NCI-H146 treated with DMSO at 0.1 percent for 48 hours (cell line): ENCODE results near the gene PHTF2.
"Not testable (repeated sequence)": the region's sequence is repeated elsewhere in the genome, so short reads cannot be mapped to it uniquely, and the experiment has no call there.

ENCODE experiments used
- DNase-seq: peaks from one replicate; lab custom pipeline; 2025; ENCODE audit not compliant: unreplicated experiment; lab: John Stamatoyannopoulos, UW

Gene PHTF2

DNA sequence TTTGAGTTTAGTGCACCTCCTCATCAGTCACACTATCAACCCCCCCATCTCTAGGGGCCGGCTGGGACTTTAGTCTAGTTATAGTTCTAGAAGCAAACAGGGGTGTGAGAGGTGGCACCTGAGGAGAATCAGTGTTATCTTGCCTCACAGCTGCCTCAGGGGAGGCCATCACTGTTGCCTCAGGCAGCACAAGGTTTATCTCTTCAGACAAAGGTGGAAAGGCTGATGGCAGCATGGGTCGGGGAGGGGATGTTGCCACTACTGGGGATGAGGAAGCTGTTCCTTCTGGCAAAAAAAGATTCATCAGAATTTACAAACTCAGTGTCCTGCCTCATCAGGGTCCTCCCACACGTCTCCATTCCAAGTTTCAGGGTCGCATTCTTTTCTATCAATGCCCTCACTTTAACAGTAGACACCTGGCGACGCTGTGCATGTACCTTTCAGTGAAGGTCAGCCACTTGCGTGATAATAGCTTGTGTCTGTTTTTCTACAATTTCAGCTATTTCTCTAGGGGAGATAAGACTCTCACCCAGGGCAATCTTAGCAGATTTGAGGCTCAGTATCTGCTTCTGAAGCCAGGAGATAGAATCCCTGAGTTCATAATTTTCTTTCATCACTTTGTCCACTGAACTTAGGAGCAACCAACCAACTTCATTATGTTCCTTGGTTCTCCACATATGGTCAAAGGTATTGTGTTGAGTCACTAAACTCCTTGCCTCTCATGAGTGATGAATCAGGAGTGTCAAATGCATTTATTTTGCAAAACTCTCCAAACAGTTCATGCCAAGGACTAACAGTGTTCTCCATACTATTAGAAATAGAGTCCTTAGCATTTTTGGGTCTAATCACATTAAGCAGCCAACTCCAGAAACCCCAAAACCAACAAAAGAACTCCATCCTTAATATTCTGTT lies 75.1 kb downstream of the PHTF2 start:
- DNase-seq, result not testable (repeated sequence)

DNA sequence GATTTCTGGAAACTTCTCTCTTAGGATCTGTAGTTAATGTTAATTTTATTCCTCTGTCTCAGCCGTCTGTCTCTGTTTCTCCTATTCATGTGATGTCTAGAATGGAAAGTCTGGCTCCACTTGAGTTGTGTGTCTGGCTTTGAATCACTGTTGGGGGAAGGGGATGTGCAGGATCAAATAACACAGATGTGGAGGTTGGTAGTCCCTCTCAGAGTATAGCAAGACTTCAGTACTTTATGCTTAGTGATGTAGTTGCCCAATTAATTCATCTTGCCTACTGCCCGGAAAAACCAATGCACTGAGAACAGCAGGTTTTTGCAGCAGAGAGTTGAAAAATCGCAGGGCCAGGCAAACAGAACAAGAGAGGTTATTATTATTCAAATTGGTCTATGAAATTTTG lies 79.2 kb downstream of the PHTF2 start:
- DNase-seq, result no peak

DNA sequence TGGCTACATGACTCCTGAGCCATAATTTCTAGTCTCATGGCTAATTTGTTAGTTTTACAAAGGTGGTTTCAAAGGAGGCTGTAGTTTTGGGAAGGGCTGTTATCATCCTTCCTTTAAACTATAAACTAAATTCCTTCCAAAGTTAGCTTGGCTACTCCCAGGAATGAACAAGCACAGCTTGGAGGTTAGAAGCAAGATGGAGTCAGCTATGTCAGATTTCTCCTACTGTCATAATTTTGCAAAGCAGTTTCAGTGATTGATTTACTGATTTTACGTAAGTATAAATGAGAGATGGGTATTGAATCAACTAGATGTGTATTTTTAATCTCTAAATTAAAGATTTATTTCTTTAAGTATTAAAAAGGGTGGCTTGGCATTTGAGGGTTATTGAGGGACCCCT lies 79.9 kb downstream of the PHTF2 start:
- no peak for DNase-seq

DNA sequence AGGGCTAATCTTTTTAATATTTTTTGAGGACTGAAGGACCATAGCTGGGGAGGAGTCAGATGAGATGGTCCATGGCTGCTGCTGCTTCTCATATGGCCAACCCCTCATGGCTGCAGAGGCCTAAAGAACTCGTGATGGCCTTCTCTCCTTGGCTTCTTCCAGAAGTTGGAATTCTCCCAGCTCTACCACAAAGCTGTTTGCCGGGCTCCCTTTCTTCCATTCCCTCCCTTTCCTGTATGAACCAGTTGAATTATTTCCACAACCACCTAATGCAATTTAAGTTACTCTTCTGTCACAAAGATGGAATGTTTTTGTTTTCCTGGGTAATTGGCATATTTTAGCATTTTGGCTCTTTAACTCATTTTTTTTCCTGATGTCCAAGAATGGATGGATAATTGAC lies 80.7 kb downstream of the PHTF2 start:
- DNase-seq, result no peak

DNA sequence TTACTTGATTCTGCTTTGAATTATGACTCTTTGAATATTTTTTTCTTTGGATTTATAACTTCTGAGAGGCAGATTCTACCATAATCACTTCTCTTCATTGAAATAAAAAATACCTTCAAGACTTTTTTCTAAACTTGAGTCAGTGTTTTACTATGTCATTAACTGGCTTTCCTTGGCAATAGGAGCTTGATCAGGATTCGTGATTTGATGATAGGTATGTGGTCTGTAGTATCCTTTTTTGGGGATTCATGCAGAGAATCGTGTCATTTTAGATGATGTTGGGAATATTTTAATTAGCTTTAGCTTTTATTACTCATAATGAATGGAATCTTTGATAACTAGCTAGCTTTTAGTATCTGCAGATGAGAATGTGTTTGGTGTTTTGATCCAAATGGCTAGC lies 83.3 kb downstream of the PHTF2 start:
- DNase-seq, result no peak

DNA sequence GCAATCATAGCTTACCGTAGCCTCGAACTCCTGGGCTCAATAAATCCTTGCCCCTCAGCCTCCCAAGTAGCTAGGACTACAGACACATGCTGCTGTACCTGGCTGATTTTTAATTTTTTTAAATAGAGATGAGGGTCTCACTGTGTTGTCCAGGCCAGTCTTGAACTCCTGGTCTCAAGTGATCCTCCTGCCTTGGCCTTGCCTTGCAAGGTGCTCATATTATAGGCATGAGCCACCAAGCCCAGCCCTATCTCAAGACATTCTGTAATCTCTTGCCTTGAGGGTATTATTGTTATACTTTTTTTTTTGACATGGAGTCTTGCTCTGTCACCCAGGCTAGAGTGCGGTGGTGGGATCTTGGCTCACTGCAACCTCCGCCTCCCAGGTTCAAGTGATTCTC lies 86.6 kb downstream of the PHTF2 start:
- DNase-seq, result no peak

DNA sequence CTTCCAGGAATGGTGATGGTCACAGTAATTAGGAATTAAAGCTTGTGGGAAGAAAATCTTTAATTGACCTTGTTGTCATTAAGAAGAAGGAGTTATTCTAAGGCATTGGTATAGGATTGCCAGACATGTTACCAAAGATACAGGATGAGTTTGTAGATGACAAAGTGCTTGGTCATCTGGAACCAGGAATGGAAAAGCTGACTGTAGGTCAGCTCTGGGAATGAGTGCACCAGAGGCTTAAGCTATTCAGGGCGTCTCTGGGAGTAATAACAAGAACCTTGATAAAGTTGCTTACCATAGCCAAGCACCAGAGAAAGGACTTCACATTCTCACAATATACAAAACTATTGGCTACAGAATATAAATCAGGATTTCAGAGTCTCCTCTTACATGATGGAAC lies 89.0 kb downstream of the PHTF2 start:
- no peak for DNase-seq

DNA sequence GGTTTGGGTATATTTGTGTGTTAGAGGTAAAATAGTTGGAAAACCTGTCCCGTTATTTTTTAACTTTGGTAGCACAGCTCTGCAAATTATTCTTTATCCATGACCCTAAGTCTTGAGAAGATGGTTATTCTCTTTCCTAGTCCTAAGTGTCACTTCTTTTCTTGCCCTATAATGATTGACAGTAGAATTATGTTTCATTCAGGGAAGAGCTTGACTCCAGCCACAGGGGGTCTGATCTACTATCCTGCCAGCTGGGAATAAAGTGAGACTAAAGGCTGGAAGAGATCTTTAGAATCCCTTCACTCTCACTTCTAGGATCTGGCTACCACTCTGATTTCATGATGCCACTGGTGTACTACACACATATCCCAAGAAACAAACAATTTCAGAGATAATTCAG lies 90.4 kb downstream of the PHTF2 start:
- DNase-seq, result no peak

DNA sequence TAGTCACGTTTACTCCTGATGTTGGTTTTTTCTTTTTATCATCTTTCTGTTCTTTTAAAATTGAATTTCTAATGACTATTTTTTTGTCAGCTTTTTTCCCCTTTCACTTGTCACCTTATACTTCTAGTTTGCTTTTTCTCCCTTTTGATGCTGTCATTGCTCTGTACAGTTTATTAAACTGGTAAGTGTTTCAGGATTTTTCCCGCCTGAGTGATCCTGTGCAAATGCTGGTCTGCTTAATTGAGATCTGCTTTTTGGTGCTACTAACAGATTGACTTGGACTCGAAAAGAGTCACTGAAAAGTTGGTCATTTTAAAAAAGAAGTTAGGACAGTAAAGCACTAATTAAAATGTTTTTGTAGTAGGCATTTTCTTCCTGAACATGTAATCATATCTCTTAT lies 95.2 kb downstream of the PHTF2 start:
- DNase-seq, result no peak

DNA sequence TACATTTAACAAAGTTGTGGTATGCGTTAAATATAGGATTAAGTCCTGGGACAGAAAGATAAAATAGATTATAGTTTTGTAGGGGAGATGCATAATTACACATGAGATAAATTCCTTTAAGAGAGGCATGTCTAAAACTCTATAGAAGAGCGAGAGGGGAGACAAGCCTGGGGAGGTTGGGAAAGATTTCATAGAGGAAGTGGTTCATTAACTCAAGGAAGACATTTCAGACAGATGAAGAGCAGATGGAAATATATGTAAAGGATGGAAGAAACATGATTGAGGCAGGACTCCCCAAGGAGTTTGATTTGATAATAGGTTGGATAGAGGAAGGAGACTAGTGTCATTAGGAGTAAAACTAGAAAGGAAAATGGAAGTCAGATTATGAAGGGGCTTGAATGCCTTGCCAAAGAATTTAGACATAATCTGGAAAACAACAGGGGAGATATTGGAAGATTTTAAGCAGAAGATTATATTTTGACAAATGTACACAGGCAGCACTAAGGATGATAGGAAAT lies 96.1 kb downstream of the PHTF2 start:
- DNase-seq, result no peak

DNA sequence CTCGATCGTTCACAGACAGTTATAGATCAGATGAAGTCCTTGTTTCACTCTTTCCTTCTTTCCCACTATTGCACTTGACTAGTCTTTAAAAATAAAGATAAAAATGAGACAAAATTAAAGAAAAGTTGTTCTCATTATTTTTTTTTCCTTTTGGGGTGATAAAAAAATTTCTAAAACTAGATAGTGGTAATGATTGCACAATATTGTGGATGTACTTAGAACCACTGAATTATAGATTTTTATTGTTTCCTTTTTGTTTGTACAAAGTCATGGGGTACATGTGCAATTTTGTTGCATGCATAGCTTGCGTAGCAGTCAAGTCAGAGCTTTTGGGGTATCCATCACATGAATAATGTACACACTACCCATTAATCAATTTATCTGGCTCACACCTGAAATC lies 97.3 kb downstream of the PHTF2 start:
- no peak for DNase-seq

DNA sequence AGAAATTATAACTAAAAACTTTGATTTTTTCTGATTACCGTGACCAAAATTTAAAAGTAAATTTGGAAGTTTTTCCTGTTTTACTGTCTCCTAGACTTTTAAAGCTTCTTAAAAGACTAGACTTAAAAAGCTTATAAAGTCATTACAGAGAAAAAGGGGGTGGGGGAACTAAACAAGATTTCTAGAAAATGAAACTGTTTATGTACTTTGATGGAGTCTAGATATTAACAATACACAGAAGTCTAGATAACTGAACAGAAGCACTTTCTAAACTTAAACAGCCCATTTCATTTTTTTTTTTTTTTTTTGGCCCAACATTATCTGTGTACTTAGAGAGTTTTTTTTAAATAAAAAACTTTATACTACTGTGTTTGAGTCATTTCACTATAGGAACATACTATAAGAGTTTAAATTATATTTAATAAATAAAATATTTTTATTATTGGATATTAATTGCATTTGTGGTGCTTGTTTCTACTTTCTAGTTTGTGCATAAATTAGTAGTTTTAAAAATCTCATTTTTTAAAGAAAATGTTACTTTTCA lies 98.5 kb downstream of the PHTF2 start:
- DNase-seq, result no peak

DNA sequence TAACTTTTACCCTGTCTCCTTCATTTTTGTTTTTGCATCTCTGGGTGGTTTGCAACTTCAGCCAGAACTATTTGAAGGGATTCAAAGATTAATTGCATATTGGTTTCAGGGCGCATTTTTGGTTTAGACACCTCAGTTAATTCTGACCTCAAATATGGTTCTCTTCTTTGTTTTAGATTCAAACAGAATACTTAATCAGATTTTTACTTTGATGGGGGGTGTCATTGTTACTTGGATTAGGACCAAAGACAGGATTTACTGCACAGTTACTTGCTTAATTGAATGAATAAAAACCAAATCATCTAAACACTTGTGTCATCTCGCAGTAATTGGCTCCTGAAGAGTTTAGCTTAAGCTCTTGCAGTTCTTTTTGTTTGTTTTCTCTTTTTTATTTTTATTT lies 100.9 kb downstream of the PHTF2 start:
- DNase-seq, result no peak

DNA sequence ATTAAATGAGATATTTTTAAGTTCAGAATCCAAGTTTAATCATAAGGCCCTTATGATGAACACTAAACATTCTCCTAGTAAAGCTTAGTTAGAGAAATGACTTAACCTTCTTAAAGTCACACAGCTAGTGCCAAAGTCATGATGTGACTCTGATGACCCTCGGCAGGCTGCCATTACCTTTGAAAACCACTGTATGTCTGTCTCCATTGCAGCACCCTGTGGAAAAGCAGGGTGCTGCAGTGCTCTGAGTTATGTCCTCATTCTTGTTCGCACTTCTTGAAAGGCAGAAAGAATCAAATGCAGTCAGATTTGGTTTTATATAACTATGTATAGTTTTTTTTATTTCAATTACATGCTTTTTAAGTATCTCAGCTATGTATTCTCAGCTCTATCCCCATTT lies 105.0 kb downstream of the PHTF2 start:
- DNase-seq, result no peak

DNA sequence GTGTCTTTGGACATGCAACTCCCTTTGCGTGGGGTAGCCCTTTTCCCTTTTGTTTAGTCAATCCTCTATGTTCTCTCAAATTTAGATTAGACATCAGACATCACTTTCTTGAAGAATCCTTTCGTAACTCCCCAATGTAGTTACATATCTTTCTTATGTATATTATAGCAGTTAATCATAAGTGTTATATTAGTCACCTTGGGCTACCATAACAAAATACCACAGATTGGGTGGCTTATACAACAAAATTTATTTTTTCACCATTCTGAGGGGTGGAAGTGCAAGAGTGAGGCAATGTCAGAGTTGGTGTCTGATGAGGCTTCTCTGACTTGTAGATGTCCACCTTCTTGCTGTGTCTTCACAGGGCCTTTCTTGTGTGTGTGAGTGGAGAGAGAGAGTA lies 105.7 kb downstream of the PHTF2 start:
- DNase-seq, result no peak

DNA sequence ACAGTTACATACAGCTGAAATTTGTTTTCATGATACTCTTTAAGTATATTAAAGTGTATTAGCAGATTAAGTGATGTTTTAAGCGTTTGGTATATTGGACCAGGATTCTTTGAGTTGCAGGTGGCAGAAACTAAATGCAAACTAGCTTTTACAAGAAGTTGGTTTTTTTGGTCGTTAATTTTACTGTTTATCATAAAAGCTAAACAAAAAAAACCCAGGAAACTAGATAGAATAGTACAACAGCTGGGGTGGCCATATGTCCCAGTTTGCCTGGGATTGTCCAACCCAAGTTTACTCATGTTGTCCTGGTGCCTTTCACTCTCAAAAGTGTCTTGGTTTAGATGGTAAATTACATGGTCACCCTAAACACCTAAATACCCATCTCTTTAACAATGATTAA lies 108.7 kb downstream of the PHTF2 start:
- no peak for DNase-seq

DNA sequence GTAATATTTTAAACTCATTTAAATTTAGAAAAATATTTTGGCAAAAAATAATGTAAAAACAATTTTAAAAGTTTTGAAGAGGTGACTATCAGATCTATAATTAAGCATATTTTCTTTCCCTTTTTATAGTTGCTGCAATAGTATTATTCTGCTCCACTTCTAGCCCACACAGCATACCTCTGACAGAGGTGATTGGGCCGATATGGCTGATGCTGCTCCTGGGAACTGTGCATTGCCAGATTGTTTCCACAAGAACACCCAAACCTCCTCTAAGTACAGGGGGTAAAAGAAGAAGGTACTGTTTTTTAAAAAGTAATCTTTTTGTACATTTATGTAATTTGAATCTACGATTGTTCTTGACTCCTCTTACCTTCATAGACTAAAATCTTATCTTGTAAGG lies 110.1 kb downstream of the PHTF2 start:
- DNase-seq, result no peak

DNA sequence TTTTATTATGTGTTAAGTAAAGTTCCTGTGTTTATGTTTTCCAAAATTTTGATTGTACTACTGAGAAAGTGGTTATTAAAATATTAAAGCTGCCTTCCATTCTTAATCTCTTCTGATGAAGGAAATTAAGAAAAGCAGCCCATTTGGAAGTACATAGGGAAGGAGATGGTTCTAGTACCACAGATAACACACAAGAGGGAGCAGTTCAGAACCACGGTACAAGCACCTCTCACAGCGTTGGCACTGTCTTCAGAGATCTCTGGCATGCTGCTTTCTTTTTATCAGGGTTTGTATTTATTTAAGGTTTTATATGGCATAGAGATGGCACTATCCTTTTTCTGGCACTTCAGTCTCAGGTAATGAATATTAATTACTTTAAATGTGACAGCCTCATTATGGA lies 111.6 kb downstream of the PHTF2 start:
- no peak for DNase-seq

DNA sequence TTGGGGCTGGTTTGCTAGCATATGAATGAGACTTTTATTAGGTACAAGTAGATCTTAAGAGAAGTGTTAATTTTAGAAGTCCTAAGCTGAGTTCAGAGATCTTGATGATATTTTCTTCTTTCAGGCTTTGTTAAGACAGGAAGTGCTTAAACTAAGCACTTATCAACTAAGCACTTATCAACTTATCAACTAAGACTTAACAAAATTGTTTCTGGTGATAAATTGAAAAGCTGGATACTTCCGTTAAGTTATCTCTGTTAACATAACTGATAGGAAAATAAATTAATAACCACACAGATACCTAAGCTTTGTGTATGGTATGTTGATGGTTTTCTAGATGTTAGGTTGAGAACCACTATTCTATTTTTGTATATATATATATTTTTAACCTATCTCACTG lies 113.7 kb downstream of the PHTF2 start:
- no peak for DNase-seq

DNA sequence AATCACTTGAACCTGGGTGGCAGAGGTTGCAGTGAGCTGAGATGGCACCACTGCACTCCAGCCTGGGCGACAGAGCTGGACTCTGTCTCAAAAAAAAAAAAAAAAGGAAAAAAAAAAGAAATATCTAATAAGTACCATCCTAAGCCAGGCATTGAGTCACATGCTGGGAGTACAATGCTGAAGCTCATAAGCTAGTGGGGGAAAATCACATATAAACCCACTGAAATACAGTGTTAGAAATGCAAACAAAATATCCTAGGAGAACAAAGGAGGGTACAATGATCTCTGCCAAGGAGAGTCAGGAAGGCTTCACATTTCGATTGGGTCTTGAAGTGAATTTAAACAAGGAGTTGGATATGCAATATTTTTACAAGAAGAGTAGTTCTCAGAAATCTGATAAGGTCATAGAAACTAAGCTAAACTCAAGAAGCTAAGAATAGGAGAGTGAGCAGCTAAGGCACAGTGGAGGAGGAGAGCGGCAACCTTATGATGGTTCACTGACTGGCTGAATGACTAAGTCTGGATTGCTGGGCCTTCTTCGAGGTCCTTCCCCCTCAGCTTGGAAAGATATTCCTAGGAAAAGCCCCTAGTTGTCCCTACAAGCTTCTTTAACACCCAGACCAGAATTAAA lies 115.5 kb downstream of the PHTF2 start:
- no peak for DNase-seq

DNA sequence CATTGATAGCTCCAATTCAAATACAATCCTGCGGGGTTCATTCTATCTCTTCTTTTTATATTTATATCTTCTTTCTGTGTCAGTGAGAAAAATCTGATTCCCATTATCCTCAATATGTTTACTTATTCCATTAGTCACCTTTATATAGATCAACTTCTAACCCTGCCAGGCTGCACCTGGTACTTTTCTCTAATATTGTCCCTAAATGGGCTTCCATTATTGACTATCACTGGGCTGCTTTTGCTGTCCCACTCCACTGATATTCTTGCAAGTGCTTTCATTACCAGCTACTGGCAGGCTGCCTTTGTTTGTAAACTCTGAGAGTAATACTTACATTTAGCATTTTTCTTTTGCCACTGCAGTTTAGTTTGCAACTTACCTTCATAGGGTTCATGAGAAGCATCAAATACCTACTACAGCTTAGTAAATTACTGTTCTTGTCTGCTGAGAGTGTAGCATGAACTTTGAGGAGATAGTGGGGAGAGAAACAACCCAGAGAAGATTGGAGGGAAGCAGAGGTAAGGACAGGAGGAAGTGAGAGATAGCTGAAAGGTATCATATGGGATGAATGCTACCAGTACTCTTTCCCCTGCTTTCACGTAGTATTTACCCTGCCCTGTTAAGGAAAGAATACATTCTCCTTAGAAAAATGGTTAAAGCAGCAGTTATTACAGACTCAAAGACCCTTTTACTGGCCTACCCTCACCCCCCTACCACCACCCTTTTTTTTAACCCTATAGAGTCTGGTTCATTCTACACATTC lies 119.1 kb downstream of the PHTF2 start:
- peak; percentile 95 for DNase-seq
